Fibroblast of the conjunctiva (primary cell): Measurements from ENCODE around the gene PTPRF.
"Not testable (repeated sequence)": the region's sequence is repeated elsewhere in the genome, so short reads cannot be mapped to it uniquely, and the experiment has no call there.

Experiments
- DNase-seq: peaks from one replicate; pipeline ENCODE4 v3.0.0-alpha.2; 2010; ENCODE audit warnings: low read depth

Gene PTPRF

GRCh38 chr1:43634721-43635120, 104.0 kb downstream of the PTPRF start:
- no peak for DNase-seq

- DNase-seq = no peak
Measured at GRCh38 chr1:43636006-43636641, 105.4 kb downstream of the PTPRF start.

- DNase-seq = no peak
Measured at GRCh38 chr1:43637267-43637666, 106.6 kb downstream of the PTPRF start.

- not testable (repeated sequence) for DNase-seq
Measured at GRCh38 chr1:43638381-43638780, 107.7 kb downstream of the PTPRF start.

DNA sequence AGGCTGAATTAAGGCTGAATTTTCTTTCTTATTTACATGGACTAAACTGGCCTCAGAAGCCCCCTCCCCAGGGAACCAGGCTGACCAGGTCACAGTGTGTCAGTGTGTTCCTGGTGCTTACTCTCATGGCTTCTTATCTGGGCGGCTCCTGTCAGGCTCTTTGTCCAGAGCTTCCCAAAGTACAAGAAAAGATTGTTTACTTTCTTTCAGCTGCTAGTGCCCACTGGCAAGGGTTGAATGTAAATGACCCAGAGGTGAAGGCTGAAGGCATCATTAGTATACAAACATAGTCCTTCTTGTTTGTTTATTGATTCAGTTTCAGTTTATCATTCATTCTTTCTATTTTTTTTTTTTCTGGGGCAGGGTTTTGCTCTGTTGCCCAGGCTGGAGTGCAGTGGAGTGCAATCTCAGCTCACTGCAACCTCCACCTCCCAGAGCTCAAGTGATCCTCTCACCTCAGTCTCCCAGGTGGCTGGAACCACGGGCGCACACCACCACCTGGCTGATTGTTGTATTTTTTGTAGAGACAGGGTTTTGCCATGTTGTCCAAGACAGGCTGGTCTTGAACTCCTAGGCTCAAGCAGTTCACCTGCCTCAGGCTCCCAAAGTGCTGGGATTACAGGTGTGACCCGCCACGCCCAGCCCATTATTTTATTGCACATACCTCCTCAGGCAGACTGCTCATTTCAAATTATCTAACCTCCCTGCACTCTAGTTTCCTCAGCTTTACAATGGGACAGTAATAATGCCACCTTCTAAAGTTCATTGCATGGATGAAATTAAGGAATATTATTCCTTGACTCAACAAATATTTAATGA, 109.5 kb downstream of the PTPRF start:
- DNase-seq = no peak

DNA sequence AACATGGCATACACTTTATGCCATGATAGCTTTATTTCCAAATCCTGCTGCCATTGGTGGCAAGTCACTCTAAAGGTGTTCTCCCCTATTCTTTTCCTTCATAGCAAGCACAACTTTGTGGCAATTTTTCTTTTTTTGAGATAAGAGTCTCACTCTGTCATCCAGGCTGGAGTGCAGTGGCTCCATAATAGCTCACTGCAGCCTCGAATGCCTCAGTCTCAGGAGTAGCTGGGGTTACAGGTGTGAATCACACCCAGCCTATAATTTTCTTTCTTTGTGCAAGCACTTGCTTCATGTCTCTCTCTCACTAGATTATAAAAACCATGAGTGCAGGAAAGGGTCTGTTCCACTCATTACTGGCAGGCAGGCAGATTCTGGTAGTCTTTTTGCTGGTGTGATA, 113.9 kb downstream of the PTPRF start:
- DNase-seq = no peak

- no peak for DNase-seq
Measured at GRCh38 chr1:43645461-43645860, 114.8 kb downstream of the PTPRF start.

- not testable (repeated sequence) for DNase-seq
Measured at GRCh38 chr1:43647331-43647730, 116.6 kb downstream of the PTPRF start.

DNA sequence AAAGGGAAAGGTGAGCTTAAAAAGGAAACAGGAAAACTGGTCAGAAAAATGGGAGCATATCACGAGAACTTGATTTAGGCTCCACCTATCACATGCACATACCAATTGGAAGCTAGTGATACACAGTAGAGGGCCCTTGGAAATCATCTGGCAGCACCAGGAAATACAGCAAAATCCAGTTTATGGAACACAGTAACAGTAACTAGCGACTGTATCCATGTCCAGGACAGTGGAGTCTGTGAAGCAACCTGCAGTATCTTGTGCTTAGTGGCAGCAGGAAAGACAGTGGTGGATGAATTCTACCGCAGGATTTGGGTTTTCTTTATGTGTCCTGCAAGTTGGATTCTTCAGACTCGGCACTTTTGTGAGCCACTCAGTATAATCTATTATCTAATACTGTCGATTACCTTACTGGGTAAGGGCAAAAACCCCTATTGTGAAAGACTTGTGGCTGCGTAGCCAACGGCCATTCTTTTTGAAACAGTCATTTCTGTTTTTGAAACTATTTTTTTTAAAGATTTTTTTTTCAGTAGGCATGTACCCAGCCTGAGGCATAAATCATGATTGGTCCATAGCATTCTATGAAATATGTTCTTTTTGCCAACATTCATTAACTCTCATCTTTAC, 117.7 kb downstream of the PTPRF start:
- no peak for DNase-seq

GRCh38 chr1:43648876-43649477, 118.3 kb downstream of the PTPRF start:
- DNase-seq = no peak

- peak; percentile 97 for DNase-seq
Measured at GRCh38 chr1:43650310-43651085, 119.8 kb downstream of the PTPRF start.

DNA sequence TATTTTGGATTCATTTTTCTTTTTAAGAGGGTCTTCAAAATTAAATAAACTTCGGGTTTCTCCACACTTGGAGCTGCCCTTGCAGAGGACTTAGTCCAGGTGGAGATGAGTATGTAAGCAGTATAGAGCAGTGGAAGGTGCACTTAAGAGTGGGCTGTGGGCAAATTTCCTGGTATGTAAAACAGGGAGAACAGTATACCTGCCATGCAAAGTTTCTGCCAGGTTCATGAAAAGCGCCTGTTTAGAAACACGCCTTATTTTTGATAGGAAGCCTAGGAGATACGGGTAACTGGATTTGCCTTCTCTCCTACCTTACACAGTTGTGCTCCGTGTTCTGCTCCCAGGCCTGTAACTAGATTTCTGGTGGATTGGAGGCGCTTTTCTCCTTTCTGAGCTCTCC, 120.5 kb downstream of the PTPRF start:
- DNase-seq = no peak

- no peak for DNase-seq
Measured at GRCh38 chr1:43651902-43652301, 121.2 kb downstream of the PTPRF start.

- DNase-seq = no peak
Measured at GRCh38 chr1:43653339-43653738, 122.7 kb downstream of the PTPRF start.

DNA sequence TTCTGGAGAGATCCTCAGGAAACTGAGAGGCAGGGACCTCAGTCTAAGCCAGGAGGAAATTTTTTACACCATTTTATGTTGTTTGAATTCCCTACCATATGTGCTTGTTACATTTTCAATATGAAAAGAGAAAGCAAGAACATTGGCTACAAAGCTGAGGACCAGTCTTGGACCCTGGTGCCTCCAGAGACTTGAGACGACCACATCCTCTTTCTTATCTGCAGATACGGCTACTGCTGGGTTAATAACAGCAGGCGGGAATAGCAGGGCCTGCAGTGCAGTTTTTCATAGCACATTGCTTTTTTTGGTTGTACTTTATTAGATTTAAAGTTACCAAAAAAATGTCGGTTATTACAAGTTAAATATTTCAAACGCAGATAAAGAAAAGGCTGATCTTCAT, 123.2 kb downstream of the PTPRF start:
- DNase-seq = no peak

DNA sequence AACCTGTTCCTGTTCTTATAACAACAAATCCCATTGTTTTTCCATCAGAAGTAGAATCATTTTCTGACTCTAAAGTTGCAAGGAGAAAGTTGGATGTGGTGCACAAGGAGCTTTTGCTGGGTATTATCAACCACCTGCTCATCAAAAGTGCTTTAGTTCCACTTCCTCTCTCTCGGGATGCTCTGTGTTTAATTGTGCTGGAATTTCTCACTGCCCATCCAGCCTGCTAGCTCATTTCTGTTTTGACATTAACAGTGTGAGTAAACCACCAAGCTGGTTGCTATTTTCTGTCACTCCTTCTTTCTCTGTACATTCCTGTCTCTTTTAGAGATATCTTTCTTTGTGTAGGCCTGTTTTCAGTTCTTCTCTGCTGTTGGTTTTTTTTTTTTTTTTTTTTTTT, 125.3 kb downstream of the PTPRF start:
- DNase-seq = no peak

- DNase-seq = no peak
Measured at GRCh38 chr1:43659212-43660166, 128.8 kb downstream of the PTPRF start.

- DNase-seq = no peak
Measured at GRCh38 chr1:43660355-43660754, 129.7 kb downstream of the PTPRF start.

- no peak for DNase-seq
Measured at GRCh38 chr1:43664369-43664768, 133.7 kb downstream of the PTPRF start.

DNA sequence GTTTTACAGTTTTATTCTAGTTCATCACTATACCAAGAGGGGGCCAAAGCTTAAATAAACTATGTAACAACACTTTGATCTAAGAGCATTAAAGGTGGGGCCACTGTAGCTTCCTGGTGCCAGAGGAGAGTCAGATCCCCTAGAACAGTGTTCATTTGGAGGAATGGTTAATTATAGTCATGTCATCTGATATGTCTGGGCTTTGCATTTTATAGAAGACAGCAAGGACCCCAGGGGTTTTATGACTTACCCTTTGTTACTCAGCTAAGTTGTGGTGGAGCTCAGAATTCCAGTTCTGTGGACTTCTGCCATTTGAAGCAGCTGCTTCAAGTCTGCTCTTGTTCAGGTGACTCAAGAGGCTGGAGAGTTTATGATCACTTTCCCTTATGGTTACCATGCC, 135.9 kb downstream of the PTPRF start:
- no peak for DNase-seq

- no peak for DNase-seq
Measured at GRCh38 chr1:43668956-43669355, 138.3 kb downstream of the PTPRF start.
